ENCODE data around the gene VAC14. TPM values are rescaled to one million over a fixed set of nuclear protein-coding genes. Genes with fewer than 3 reads are reported as not detected.

The VAC14 gene
- total RNA-seq, 4 donors from 2014 or later = 20.1 to 47.8 (median 39.0) TPM

GRCh38 chr16:70709457-70709856 lies 91.5 kb downstream of the VAC14 start:
- DNase-seq (ENCODE audit: low spot score in 2 of 2) = no peak
- no peak overlapping the region for H3K4me3 ChIP-seq (ENCODE audit: low read depth, poor library complexity, severe bottlenecking)
- TF ChIP-seq POLR2A (IDR thresholded peaks at IDR 0.05) (no peak), CTCF (IDR thresholded peaks at IDR 0.05) (no peak)
- intact Hi-C loops (cut with DNase I; ENCODE audit: low total_unique reads) = no loop called here
- 72 to 86% methylated on average over 5 of the region's 5 CpGs for WGBS, 2 donors

- intact Hi-C loops (cut with DNase I; ENCODE audit: low total_unique reads) = no loop called here
- no peak for TF ChIP-seq CTCF (IDR thresholded peaks at IDR 0.05)
- TF ChIP-seq POLR2A (IDR thresholded peaks at IDR 0.05) = no peak
- DNase-seq (ENCODE audit: low spot score in 2 of 2) = no peak
- 77 to 84% methylated on average over 20 of the region's 20 CpGs for WGBS, 2 donors
- no peak overlapping the region for H3K4me3 ChIP-seq (ENCODE audit: low read depth, poor library complexity, severe bottlenecking)
Measured at GRCh38 chr16:70708366-70709246, 92.4 kb downstream of the VAC14 start.

- 15 to 19% methylated on average over 7 of the region's 7 CpGs for WGBS, 2 donors
Measured at GRCh38 chr16:70706948-70707465, 94.0 kb downstream of the VAC14 start.

GRCh38 chr16:70705056-70705455 lies 95.9 kb downstream of the VAC14 start:
- TF ChIP-seq POLR2A (IDR thresholded peaks at IDR 0.05) (no peak), CTCF (IDR thresholded peaks at IDR 0.05) (no peak)
- DNase-seq (ENCODE audit: low spot score in 2 of 2) = no peak
- 90 to 92% methylated on average over 5 to 8 of the region's 8 CpGs for WGBS, 2 donors
- no peak overlapping the region for H3K4me3 ChIP-seq (ENCODE audit: low read depth, poor library complexity, severe bottlenecking)
- intact Hi-C loops (cut with DNase I; ENCODE audit: low total_unique reads) = no loop called here

More at GRCh38 chr16:70706948-70707465, 94.0 kb downstream of the VAC14 start:
- DNase-seq (ENCODE audit: low spot score in 2 of 2) = no peak
- TF ChIP-seq CTCF (IDR thresholded peaks at IDR 0.05) = no peak
- no peak for TF ChIP-seq POLR2A (IDR thresholded peaks at IDR 0.05)
- intact Hi-C loops (cut with DNase I; ENCODE audit: low total_unique reads) = no loop called here
- H3K4me3 ChIP-seq (ENCODE audit: low read depth, poor library complexity, severe bottlenecking) = no peak overlapping the region

GRCh38 chr16:70704586-70704985 lies 96.4 kb downstream of the VAC14 start:
- H3K4me3 ChIP-seq (ENCODE audit: low read depth, poor library complexity, severe bottlenecking) = no peak overlapping the region
- DNase-seq (ENCODE audit: low spot score in 2 of 2) = no peak
- intact Hi-C loops (cut with DNase I; ENCODE audit: low total_unique reads) = no loop called here
- TF ChIP-seq CTCF (IDR thresholded peaks at IDR 0.05) = no peak
- TF ChIP-seq POLR2A (IDR thresholded peaks at IDR 0.05) = no peak
- 66 to 71% methylated on average over 11 of the region's 11 CpGs for WGBS, 2 donors

All from lower leg skin (tissue), 4 donors.